Mesenchymal stem cell (in vitro differentiated cells and primary cell): ENCODE measurements around the gene OSBPL2.

Experiments
- DNase-seq: peaks from one replicate; pipeline ENCODE4 v3.0.0-alpha.2; 2013
- H2AFZ ChIP-seq: one replicate; pipeline ENCODE4 v1.6.1; 2013; ENCODE audit warnings: low read depth, mild to moderate bottlenecking, control low read depth, inconsistent platforms, low read length, moderate library complexity
- H2AK5ac ChIP-seq: 2 replicates; pipeline ENCODE4 v1.6.1; 2013; ENCODE audit warnings: low read length, moderate library complexity, mild to moderate bottlenecking, inconsistent platforms; ENCODE audit not compliant: severe bottlenecking
- H2BK120ac ChIP-seq: one replicate; pipeline ENCODE4 v1.6.1; 2013; ENCODE audit warnings: low read depth, mild to moderate bottlenecking, inconsistent platforms, low read length, moderate library complexity
- H2BK12ac ChIP-seq, 2 experiments: one replicate each; pipeline ENCODE4 v1.6.1; 2013; ENCODE audit warnings: inconsistent platforms in 2 of 2, low read length in 2 of 2, mild to moderate bottlenecking in 2 of 2, moderate library complexity in 2 of 2, control low read depth in 1 of 2
- H2BK15ac ChIP-seq: one replicate; pipeline ENCODE4 v1.6.1; 2013; ENCODE audit warnings: mild to moderate bottlenecking, low read depth, inconsistent platforms; ENCODE audit not compliant: poor library complexity, severe bottlenecking
- H2BK5ac ChIP-seq: 2 replicates; pipeline ENCODE4 v1.6.1; 2013; ENCODE audit warnings: low read depth, mild to moderate bottlenecking, low read length, control low read depth, inconsistent platforms; ENCODE audit not compliant: poor library complexity, severe bottlenecking
- H3K14ac ChIP-seq, 2 experiments: one replicate each; pipeline ENCODE4 v1.6.1; 2013; ENCODE audit warnings: inconsistent platforms in 2 of 2, low read length in 2 of 2, control low read depth in 1 of 2, mild to moderate bottlenecking in 1 of 2, moderate library complexity in 1 of 2
- H3K18ac ChIP-seq, 2 experiments: one replicate each; pipeline ENCODE4 v1.6.1; 2013; ENCODE audit warnings: inconsistent platforms in 2 of 2, low read length in 2 of 2, control low read depth in 1 of 2, low read depth in 1 of 2, mild to moderate bottlenecking in 1 of 2
- H3K23ac ChIP-seq, 2 experiments: one replicate each; pipeline ENCODE4 v1.6.1; 2013; ENCODE audit warnings: inconsistent platforms in 2 of 2, low read length in 2 of 2, mild to moderate bottlenecking in 2 of 2, moderate library complexity in 2 of 2, control low read depth in 1 of 2
- H3K27ac ChIP-seq: 2 replicates; pipeline ENCODE4 v1.5.1; 2013; ENCODE audit warnings: mild to moderate bottlenecking, moderate library complexity, low read length, control low read depth, inconsistent platforms; ENCODE audit not compliant: poor library complexity, severe bottlenecking
- H3K27me3 ChIP-seq, 2 experiments: 2 replicates each; pipeline versions ENCODE4 v1.6.1 to v1.7.0; 2013; ENCODE audit warnings: low read length in 2 of 2, mild to moderate bottlenecking in 2 of 2, moderate library complexity in 2 of 2, control low read depth in 1 of 2, inconsistent platforms in 1 of 2; ENCODE audit not compliant: control insufficient read depth in 1 of 2, insufficient read depth in 1 of 2
- H3K36me3 ChIP-seq, 2 experiments: 2 replicates each; pipeline versions ENCODE4 v1.6.1 to v1.7.0; 2013; ENCODE audit warnings: low read length in 2 of 2, control low read depth in 1 of 2, inconsistent platforms in 1 of 2, low read depth in 1 of 2, mild to moderate bottlenecking in 1 of 2; ENCODE audit not compliant: insufficient read depth in 2 of 2, control insufficient read depth in 1 of 2
- H3K4ac ChIP-seq, 2 experiments: one replicate each; pipeline ENCODE4 v1.6.1; 2013; ENCODE audit warnings: inconsistent platforms in 2 of 2, low read length in 2 of 2, mild to moderate bottlenecking in 2 of 2, moderate library complexity in 2 of 2, control low read depth in 1 of 2, low read depth in 1 of 2
- H3K4me1 ChIP-seq: 2 replicates; pipeline ENCODE4 v1.6.1; 2013; ENCODE audit warnings: low read depth, low read length, control low read depth; ENCODE audit not compliant: control insufficient read depth, insufficient read depth
- H3K4me2 ChIP-seq: 2 replicates; pipeline ENCODE4 v1.6.1; 2013; ENCODE audit warnings: low read length, mild to moderate bottlenecking, inconsistent platforms; ENCODE audit not compliant: poor library complexity, severe bottlenecking
- H3K4me3 ChIP-seq, 2 experiments: 2 replicates each; pipeline versions ENCODE4 v1.5.1 to v1.7.0; 2013; ENCODE audit warnings: low read length in 2 of 2, mild to moderate bottlenecking in 2 of 2, control low read depth in 1 of 2, low read depth in 1 of 2; ENCODE audit not compliant: insufficient read depth in 1 of 2
- H3K79me1 ChIP-seq: replicated peaks from 2 replicates; pipeline ENCODE4 v1.6.1; 2013; ENCODE audit warnings: mild to moderate bottlenecking, control low read depth, low read length, inconsistent platforms; ENCODE audit not compliant: poor library complexity, severe bottlenecking
- H3K9ac ChIP-seq: 2 replicates; pipeline ENCODE4 v1.7.0; 2013; ENCODE audit warnings: mild to moderate bottlenecking, low read length, moderate library complexity
- H3K9me3 ChIP-seq: 2 replicates; pipeline ENCODE4 v1.7.0; 2013; ENCODE audit warnings: mild to moderate bottlenecking, low read length; ENCODE audit not compliant: control insufficient read depth
- H4K8ac ChIP-seq: one replicate; pipeline ENCODE4 v1.6.1; 2013; ENCODE audit warnings: inconsistent platforms, mild to moderate bottlenecking, low read length, moderate library complexity
- H4K91ac ChIP-seq: one replicate; pipeline ENCODE4 v1.6.1; 2013; ENCODE audit warnings: mild to moderate bottlenecking, low read length, inconsistent platforms
- WGBS: methylation state at CpG from one replicate; pipeline ENCODE4 v1.1.7; 2013; ENCODE audit warnings: mixed read lengths; 5-methylcytosine and 5-hydroxymethylcytosine counted together

The OSBPL2 gene

GRCh38 chr20:62236766-62237513, 1.4 kb upstream of the OSBPL2 start:
- peak; percentile 35 for DNase-seq
- Histone ChIP-seq H3K14ac (no peak overlapping the region), H3K23ac (no peak overlapping the region), H4K91ac (no peak overlapping the region), H4K8ac (no peak overlapping the region), H3K4me2 (no peak overlapping the region), H3K18ac (no peak overlapping the region), H3K36me3 (peaks cover 4 to 10% of the 10 kb centered on the region in 2 experiments), H2BK15ac (no peak overlapping the region), H3K79me1 (peaks cover 7% of the 10 kb centered on the region), H2BK120ac (no peak overlapping the region), H3K4me3 (no peak overlapping the region), H3K9ac (no peak overlapping the region), H3K9me3 (peaks cover 7% of the 10 kb centered on the region), H2AK5ac (peak overlapping the region; percentile 70), H3K4me1 (peaks cover 14% of the 10 kb centered on the region), H2AFZ (no peak overlapping the region), H3K27ac (no peak overlapping the region), H2BK12ac (no peak overlapping the region), H2BK5ac (no peak overlapping the region), H3K4ac (no peak overlapping the region), H3K27me3 (peaks cover 14 to 36% of the 10 kb centered on the region in 2 experiments)
- 65% methylated on average over 23 of the region's 28 CpGs for WGBS

GRCh38 chr20:62237514-62237800, 864 bp upstream of the OSBPL2 start:
- no peak overlapping the region for H2AFZ ChIP-seq
- 71% methylated on average over 1 of the region's 1 CpG for WGBS
- H2BK15ac ChIP-seq: no peak overlapping the region
- H3K4me1 ChIP-seq: peaks cover 14% of the 10 kb centered on the region
- H3K27ac ChIP-seq: no peak overlapping the region
- peaks cover 6 to 15% of the 10 kb centered on the region in 2 experiments for H3K36me3 ChIP-seq
- no peak overlapping the region for H2BK12ac ChIP-seq
- H3K23ac ChIP-seq: no peak overlapping the region
- peak overlapping the region; percentile 70 for H2AK5ac ChIP-seq
- H3K18ac ChIP-seq: no peak overlapping the region
- peak overlapping the region in 1 of 2 experiments; percentile 85 for H3K4me3 ChIP-seq
- H3K4me2 ChIP-seq: no peak overlapping the region
- H3K79me1 ChIP-seq: peaks cover 9% of the 10 kb centered on the region
- no peak for DNase-seq
- H3K14ac ChIP-seq: no peak overlapping the region
- no peak overlapping the region for H4K91ac ChIP-seq
- peak overlapping the region; percentile 8 for H3K9ac ChIP-seq
- H3K27me3 ChIP-seq: peaks cover 14 to 31% of the 10 kb centered on the region in 2 experiments
- no peak overlapping the region for H4K8ac ChIP-seq
- no peak overlapping the region for H2BK120ac ChIP-seq
- no peak overlapping the region for H2BK5ac ChIP-seq
- no peak overlapping the region for H3K4ac ChIP-seq
- peaks cover 7% of the 10 kb centered on the region for H3K9me3 ChIP-seq

- Histone ChIP-seq H3K79me1 (peaks cover 11% of the 10 kb centered on the region), H4K8ac (peak overlapping the region; percentile 80), H3K4ac (peak overlapping the region in 1 of 2 experiments; percentile 68), H2BK120ac (peak overlapping the region; percentile 65), H3K9ac (peak overlapping the region; percentile 88), H3K23ac (peak overlapping the region in 1 of 2 experiments; percentile 34), H2BK15ac (peak overlapping the region; percentile 71), H3K4me1 (peaks cover 14% of the 10 kb centered on the region), H2AFZ (peak overlapping the region; percentile 8), H3K36me3 (peaks cover 12 to 26% of the 10 kb centered on the region in 2 experiments), H3K14ac (peak overlapping the region in 1 of 2 experiments; percentile 85), H2BK12ac (peak overlapping the region in 1 of 2 experiments; percentile 10), H3K27me3 (peaks cover 14 to 20% of the 10 kb centered on the region in 2 experiments), H2BK5ac (no peak overlapping the region), H2AK5ac (no peak overlapping the region), H3K4me2 (peak overlapping the region; percentile 69), H3K4me3 (peak overlapping the region; percentile 84 to 93), H3K18ac (peak overlapping the region; percentile 64 to 91), H3K9me3 (peaks cover 5% of the 10 kb centered on the region), H4K91ac (no peak overlapping the region), H3K27ac (peak overlapping the region; percentile 16)
- DNase-seq: peak; percentile 21
- WGBS: 2% methylated on average over 27 of the region's 70 CpGs
Observed at GRCh38 chr20:62238569-62239277, 402 bp downstream of the OSBPL2 start.

GRCh38 chr20:62239278-62239879, 1.1 kb downstream of the OSBPL2 start:
- Histone ChIP-seq H2BK15ac (no peak overlapping the region), H3K14ac (no peak overlapping the region), H3K9ac (peak overlapping the region; percentile 88), H3K79me1 (peaks cover 13% of the 10 kb centered on the region), H3K9me3 (no peaks in the 10 kb centered on the region), H3K4ac (no peak overlapping the region), H2AK5ac (no peak overlapping the region), H4K8ac (no peak overlapping the region), H3K27ac (no peak overlapping the region), H3K36me3 (peaks cover 12 to 32% of the 10 kb centered on the region in 2 experiments), H2BK12ac (no peak overlapping the region), H4K91ac (no peak overlapping the region), H2BK120ac (no peak overlapping the region), H3K4me3 (peak overlapping the region; percentile 47 to 93), H3K4me2 (peak overlapping the region; percentile 69), H2AFZ (no peak overlapping the region), H3K27me3 (peaks cover 13% of the 10 kb centered on the region in 2 experiments), H3K23ac (no peak overlapping the region), H2BK5ac (no peak overlapping the region), H3K4me1 (peaks cover 16% of the 10 kb centered on the region), H3K18ac (no peak overlapping the region)
- no peak for DNase-seq
- 69% methylated on average over 23 of the region's 23 CpGs for WGBS
